HepG2 (cell line): ENCODE measurements around the gene SUV39H2. TPM values are rescaled to one million over a fixed set of nuclear protein-coding genes. Genes with fewer than 3 reads are reported as not detected.

ENCODE experiments used
- ATAC-seq: fragments of 200-7000 bp; cut with Tn5 transposase; 3 replicates; pipeline ENCODE4 v1.9.1; 2020; ENCODE audit warnings: mild to moderate bottlenecking, moderate library complexity
- BruUV-seq: library from RNA; stranded (reverse); fragments of 400-500 nt; replicated peaks from 2 replicates; lab custom pipeline; 2021; lab: Mats Ljungman, UMichigan
- CTCF ChIA-PET: fragments of 300-600 bp; formaldehyde crosslinking; extraction: SDS; loops from one replicate; lab custom pipeline; 2021; ENCODE audit warnings: low total read pairs, inconsistent platforms, low intra/inter-chr PET ratio; lab: Yijun Ruan, JAX
- POLR2A ChIA-PET: fragments of 350-600 bp; sonication (Branson Sonifier 250); formaldehyde crosslinking; loops from one replicate; lab custom pipeline; 2020; ENCODE audit warnings: antibody characterized with exemption, inconsistent platforms; lab: Yijun Ruan, JAX
- DNase-seq: peaks from one replicate; pipeline ENCODE4 v3.0.0-alpha.2; 2015; ENCODE audit warnings: low spot score
- FAIRE-seq: peaks from 3 replicates; lab custom pipeline; 2011; peaks lifted over from hg19 to GRCh38; lab: Jason Lieb, UNC
- H2AFZ ChIP-seq: one replicate; pipeline ENCODE4 v1.6.1; 2011; ENCODE audit warnings: low read length, inconsistent platforms
- H3K27ac ChIP-seq: fragments of 300-600 bp; 3 replicates; pipeline ENCODE4 v1.8.0; 2011; ENCODE audit warnings: mixed run types, mild to moderate bottlenecking, mixed read lengths, low read length, inconsistent platforms; ENCODE audit not compliant: insufficient read depth; ENCODE audit errors: extremely low read length
- H3K27me3 ChIP-seq, 2 experiments: fragments of 200-600 bp in 1 of 2; 2 replicates in 1 of 2; 3 replicates in 1 of 2; pipeline versions ENCODE4 v1.6.0 to v1.8.0; 2011; ENCODE audit warnings: low read length in 2 of 2, mild to moderate bottlenecking in 2 of 2, moderate library complexity in 2 of 2, inconsistent platforms in 1 of 2; ENCODE audit not compliant: insufficient read depth in 2 of 2, control insufficient read depth in 1 of 2
- H3K36me3 ChIP-seq, 2 experiments: fragments of 200-600 bp in 1 of 2; replicated peaks in 1 of 2; 2 replicates in 1 of 2; 3 replicates in 1 of 2; pipeline versions ENCODE4 v1.5.1 to v1.8.0; 2011; ENCODE audit warnings: low read length in 2 of 2, inconsistent platforms in 1 of 2; ENCODE audit not compliant: insufficient read depth in 2 of 2, control insufficient read depth in 1 of 2
- H3K4me1 ChIP-seq: 2 replicates; pipeline ENCODE4 v1.5.1; 2012; ENCODE audit warnings: low read length, inconsistent platforms; ENCODE audit not compliant: insufficient read depth
- H3K4me2 ChIP-seq: 2 replicates; pipeline ENCODE4 v1.6.0; 2011; ENCODE audit warnings: low read depth, low read length, inconsistent platforms
- H3K4me3 ChIP-seq, 3 experiments: fragments of 200-600 bp in 1 of 3; sonication (generic), shearing (Covaris generic) in 1 of 3; replicated peaks in 1 of 3; 2 replicates each; pipeline ENCODE4 v1.5.1; 2011 to 2016; ENCODE audit warnings: low read length in 3 of 3, inconsistent platforms in 2 of 3, low read depth in 2 of 3, mild to moderate bottlenecking in 2 of 3, control low read depth in 1 of 3, mixed read lengths in 1 of 3; ENCODE audit not compliant: insufficient read depth in 1 of 3
- H3K79me2 ChIP-seq: one replicate; pipeline ENCODE4 v1.6.1; 2011; ENCODE audit warnings: low read length, inconsistent platforms; ENCODE audit not compliant: insufficient read depth
- H3K9ac ChIP-seq: 2 replicates; pipeline ENCODE4 v1.6.0; 2011; ENCODE audit warnings: mild to moderate bottlenecking, low read depth, low read length, inconsistent platforms; ENCODE audit not compliant: insufficient read depth
- H3K9me3 ChIP-seq: 2 replicates; pipeline ENCODE4 v1.5.1; 2012; ENCODE audit warnings: mild to moderate bottlenecking, low read length
- H4K20me1 ChIP-seq: 2 replicates; pipeline ENCODE4 v1.6.0; 2011; ENCODE audit warnings: inconsistent platforms, mild to moderate bottlenecking, low read length, moderate library complexity; ENCODE audit not compliant: insufficient read depth
- CEBPB ChIP-seq: IDR thresholded peaks from 2 replicates; pipeline ENCODE4 v1.6.1; 2011; ENCODE audit warnings: low read depth, low read length, improper control_type of control experiment, borderline replicate concordance
- GATA4 ChIP-seq: sonication (generic); IDR thresholded peaks from 2 replicates; pipeline ENCODE4 v1.6.1; 2016; ENCODE audit warnings: antibody characterized with exemption, low read depth, borderline replicate concordance
- ZNF563 ChIP-seq: sonication (generic); formaldehyde crosslinking; IDR thresholded peaks from 2 replicates; pipeline ENCODE4 v1.8.0; 2022; ENCODE audit warnings: mild to moderate bottlenecking, moderate library complexity, missing genetic modification reagents
- ZSCAN9 ChIP-seq: IDR thresholded peaks from 2 replicates; pipeline ENCODE4 v1.6.1; 2016; ENCODE audit warnings: borderline replicate concordance
- WGBS: methylation state at CpG from one replicate; pipeline ENCODE4 v1.1.6; 2017; ENCODE audit warnings: low lambda C conversion rate; 5-methylcytosine and 5-hydroxymethylcytosine counted together
- in situ Hi-C: cut with HindIII; loops from 2 replicates; pipeline ENCODE4 v1.10.0; 2017; ENCODE audit warnings: low pct_unique_long_range_greater_than_20kb; ENCODE audit not compliant: extremely low pct_ligation_motif_present
- intact Hi-C: fragments of 100-400 bp; cut with micrococcal nuclease; formaldehyde crosslinking; loops from one replicate; pipeline ENCODE4 v1.10.0; 2022; ENCODE audit not compliant: unreplicated experiment
- polyA plus RNA-seq, 8 experiments: library from polyadenylated mRNA; depleted of rRNA in 3 of 8; stranded (reverse) in 7 of 8; unstranded in 1 of 8; fragments of >200 nt; fragmentation: Illumina TruSeq in 4 of 8; extraction: Trizol in 4 of 8; gene quantifications; 2 replicates each; pipeline versions ENCODE4 v1.2.1 to v1.2.3, GENCODE V29; 2011 to 2016; ENCODE audit warnings: low read depth in 4 of 8, missing spikeins in 1 of 8, mixed read lengths in 1 of 8; ENCODE audit not compliant: insufficient read depth in 1 of 8
- total RNA-seq, 5 experiments: library from RNA; depleted of rRNA; stranded (reverse); fragments of >200 nt; fragmentation: Illumina TruSeq; extraction: Trizol; gene quantifications; 2 replicates each; pipeline ENCODE4 v1.2.3, GENCODE V29; 2016; ENCODE audit warnings: low read depth in 1 of 5

Gene SUV39H2
- total and polyA plus RNA-seq, 2 of the 13 experiments (the other 11 are each of a cell fraction or from before 2014, with no cell fraction given) = 9.0 to 44.3 TPM

- no peak for TF ChIP-seq ZSCAN9 (CRISPR knock-in tag)
These were observed 5.4 kb upstream of the SUV39H2 start (continued) for GRCh38 chr10:14873090-14873760.

- ATAC-seq = no peak
- no peaks in the 10 kb centered on the region for H4K20me1 ChIP-seq
- no peak for FAIRE-seq
- H3K79me2 ChIP-seq = peaks cover 35% of the 10 kb centered on the region
- no peak overlapping the region for H3K4me2 ChIP-seq
- no peak for DNase-seq
- H2AFZ ChIP-seq = no peak overlapping the region
- CTCF ChIA-PET = no interaction called here
- intact Hi-C loops (loop anchor here (10.0 kb wide), 1 partner anchor 79 kb away; the partner anchor contains the start of genes DCLRE1C and MEIG1), in situ Hi-C loops (no loop called here)
- BruUV-seq = no TSS peak
- WGBS = 97% methylated on average over 12 of the region's 12 CpGs
- H3K9me3 ChIP-seq = no peaks in the 10 kb centered on the region
- no peaks in the 10 kb centered on the region for H3K36me3 ChIP-seq
- no peaks in the 10 kb centered on the region; a peak in 1 of 5 replicates for H3K27me3 ChIP-seq
- H3K9ac ChIP-seq = no peak overlapping the region
- H3K27ac ChIP-seq = no peak overlapping the region
- TF ChIP-seq CEBPB (peak; percentile 48; the same call in 1 of the 2 replicates), ZNF563 (CRISPR knock-in tag) (no peak)
- TF ChIP-seq, all 625 proteins: peak for 1
- POLR2A ChIA-PET = no interaction called here
- H3K4me3 ChIP-seq = no peak overlapping the region
- peaks cover 27% of the 10 kb centered on the region for H3K4me1 ChIP-seq
These were observed 2.7 kb upstream of the SUV39H2 start for GRCh38 chr10:14875941-14876340.

- WGBS = 99% methylated on average over 9 of the region's 9 CpGs
- in situ Hi-C loops (no loop called here), intact Hi-C loops (loop anchor here (10.0 kb wide), 1 partner anchor 78 kb away; the partner anchor contains the start of genes DCLRE1C and MEIG1)
- Histone ChIP-seq H3K27ac (no peak overlapping the region), H3K27me3 (no peaks in the 10 kb centered on the region; a peak in 1 of 5 replicates), H2AFZ (no peak overlapping the region), H3K4me3 (no peak overlapping the region), H3K9me3 (no peaks in the 10 kb centered on the region), H3K36me3 (no peaks in the 10 kb centered on the region), H3K9ac (no peak overlapping the region), H3K4me1 (peaks cover 36% of the 10 kb centered on the region), H3K4me2 (peak overlapping the region; percentile 86), H3K79me2 (peaks cover 43% of the 10 kb centered on the region), H4K20me1 (no peaks in the 10 kb centered on the region)
- POLR2A ChIA-PET = interaction anchor here (1.8 kb wide), 1 partner anchor 292 kb away, joined by 8 read pairs; the partner anchor contains the start of gene NMT2
- no peak for TF ChIP-seq GATA4
- DNase-seq (no peak), ATAC-seq (no peak), FAIRE-seq (no peak)
- no TSS peak for BruUV-seq
- CTCF ChIA-PET = no interaction called here
These were observed 1.9 kb upstream of the SUV39H2 start for GRCh38 chr10:14876764-14877163.
